WERI-Rb-1 (cell line): ENCODE data around the gene EXOSC1.
"Not testable (repeated sequence)": the region's sequence is repeated elsewhere in the genome, so short reads cannot be mapped to it uniquely, and the experiment has no call there.

Experiments
- DNase-seq: peaks from one replicate; pipeline ENCODE4 v3.0.0-alpha.2; 2020
- H3K27ac ChIP-seq: fragments of 250-450 bp; sonication (Bioruptor Pico); 2 replicates; pipeline ENCODE4 v1.5.1; 2020; ENCODE audit warnings: mild to moderate bottlenecking, moderate library complexity
- H3K27me3 ChIP-seq: fragments of 250-450 bp; sonication (Bioruptor Pico); 2 replicates; pipeline ENCODE4 v1.5.1; 2021; ENCODE audit warnings: mild to moderate bottlenecking, low read depth, moderate library complexity; ENCODE audit not compliant: insufficient read depth, severe bottlenecking
- H3K36me3 ChIP-seq: fragments of 250-450 bp; sonication (Bioruptor Pico); 2 replicates; pipeline ENCODE4 v1.5.1; 2020; ENCODE audit warnings: mild to moderate bottlenecking, moderate library complexity
- H3K4me3 ChIP-seq: 2 replicates; pipeline ENCODE4 v1.5.1; 2011; ENCODE audit warnings: low read depth, mild to moderate bottlenecking, control low read depth, low read length
- H3K9me3 ChIP-seq: fragments of 250-450 bp; sonication (Bioruptor Pico); 2 replicates; pipeline ENCODE4 v1.5.1; 2021; ENCODE audit warnings: mild to moderate bottlenecking, moderate library complexity; ENCODE audit not compliant: severe bottlenecking
- CTCF ChIP-seq: IDR thresholded peaks from 2 replicates; pipeline ENCODE4 v1.5.1; 2011; ENCODE audit warnings: low read depth, mild to moderate bottlenecking, control low read depth, inconsistent platforms, low read length

EXOSC1 gene

GRCh38 chr10:97475936-97476594, 30.3 kb upstream of the EXOSC1 start:
- no peak overlapping the region for H3K4me3 ChIP-seq
- no peak for TF ChIP-seq CTCF
- H3K27ac ChIP-seq, result no peak overlapping the region; the same call in 1 of the 2 replicates
- DNase-seq, result no peak
- H3K36me3 ChIP-seq, result peaks cover 84% of the 10 kb centered on the region
- H3K27me3 ChIP-seq, result no peaks in the 10 kb centered on the region
- no peaks in the 10 kb centered on the region for H3K9me3 ChIP-seq

- Histone ChIP-seq H3K4me3 (no peak overlapping the region), H3K27ac (no peak overlapping the region), H3K27me3 (no peaks in the 10 kb centered on the region), H3K9me3 (no peaks in the 10 kb centered on the region), H3K36me3 (peaks cover 83% of the 10 kb centered on the region)
- no peak for DNase-seq
- TF ChIP-seq CTCF, result no peak
Measured at GRCh38 chr10:97474918-97475317, 29.1 kb upstream of the EXOSC1 start.

- not testable (repeated sequence) for H3K9me3 ChIP-seq, H3K27me3 ChIP-seq, H3K27ac ChIP-seq, H3K4me3 ChIP-seq, DNase-seq
- peaks cover 86% of the 10 kb centered on the region for H3K36me3 ChIP-seq
Measured at GRCh38 chr10:97468781-97469180, 23.0 kb upstream of the EXOSC1 start.

GRCh38 chr10:97468162-97468561, 22.4 kb upstream of the EXOSC1 start:
- Histone ChIP-seq H3K9me3 (no peaks in the 10 kb centered on the region), H3K36me3 (peaks cover 86% of the 10 kb centered on the region), H3K27ac (no peak overlapping the region), H3K4me3 (no peak overlapping the region), H3K27me3 (no peaks in the 10 kb centered on the region)
- no peak for DNase-seq
- TF ChIP-seq CTCF, result no peak

GRCh38 chr10:97466755-97467154, 20.9 kb upstream of the EXOSC1 start:
- Histone ChIP-seq H3K36me3 (peaks cover 93% of the 10 kb centered on the region), H3K9me3 (no peaks in the 10 kb centered on the region), H3K27ac (no peak overlapping the region), H3K4me3 (no peak overlapping the region), H3K27me3 (no peaks in the 10 kb centered on the region)
- TF ChIP-seq CTCF, result no peak
- no peak for DNase-seq

- H3K27ac ChIP-seq, result no peak overlapping the region
- H3K27me3 ChIP-seq, result no peaks in the 10 kb centered on the region
- no peak overlapping the region for H3K4me3 ChIP-seq
- DNase-seq, result no peak
- peaks cover 99% of the 10 kb centered on the region for H3K36me3 ChIP-seq
- TF ChIP-seq CTCF, result no peak
- no peaks in the 10 kb centered on the region for H3K9me3 ChIP-seq
Measured at GRCh38 chr10:97465982-97466381, 20.2 kb upstream of the EXOSC1 start.
